ENCODE data around the gene LTK.

DNA sequence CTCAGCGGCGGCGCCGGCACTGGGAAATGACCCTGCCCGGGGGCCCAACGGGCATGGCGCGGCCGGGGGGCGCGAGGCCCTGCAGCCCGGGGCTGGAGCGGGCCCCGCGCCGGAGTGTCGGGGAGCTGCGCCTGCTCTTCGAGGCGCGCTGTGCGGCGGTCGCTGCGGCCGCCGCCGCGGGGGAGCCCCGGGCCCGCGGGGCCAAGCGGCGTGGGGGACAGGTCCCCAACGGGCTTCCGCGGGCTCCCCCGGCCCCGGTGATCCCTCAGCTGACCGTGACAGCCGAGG, 19.8 kb downstream of the LTK start:
- TF ChIP-seq EZH2phosphoT487 (IDR thresholded peaks at IDR 0.05; ENCODE audit: borderline replicate concordance, low read length): no peak
- TF ChIP-seq, protein P1, sequence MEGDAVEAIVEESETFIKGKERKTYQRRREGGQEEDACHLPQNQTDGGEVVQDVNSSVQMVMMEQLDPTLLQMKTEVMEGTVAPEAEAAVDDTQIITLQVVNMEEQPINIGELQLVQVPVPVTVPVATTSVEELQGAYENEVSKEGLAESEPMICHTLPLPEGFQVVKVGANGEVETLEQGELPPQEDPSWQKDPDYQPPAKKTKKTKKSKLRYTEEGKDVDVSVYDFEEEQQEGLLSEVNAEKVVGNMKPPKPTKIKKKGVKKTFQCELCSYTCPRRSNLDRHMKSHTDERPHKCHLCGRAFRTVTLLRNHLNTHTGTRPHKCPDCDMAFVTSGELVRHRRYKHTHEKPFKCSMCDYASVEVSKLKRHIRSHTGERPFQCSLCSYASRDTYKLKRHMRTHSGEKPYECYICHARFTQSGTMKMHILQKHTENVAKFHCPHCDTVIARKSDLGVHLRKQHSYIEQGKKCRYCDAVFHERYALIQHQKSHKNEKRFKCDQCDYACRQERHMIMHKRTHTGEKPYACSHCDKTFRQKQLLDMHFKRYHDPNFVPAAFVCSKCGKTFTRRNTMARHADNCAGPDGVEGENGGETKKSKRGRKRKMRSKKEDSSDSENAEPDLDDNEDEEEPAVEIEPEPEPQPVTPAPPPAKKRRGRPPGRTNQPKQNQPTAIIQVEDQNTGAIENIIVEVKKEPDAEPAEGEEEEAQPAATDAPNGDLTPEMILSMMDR (IDR thresholded peaks at IDR 0.05; ENCODE audit: low read depth, low read length, poor library complexity, severe bottlenecking): no peak
